Activated CD4-positive, CD25-positive, alpha-beta regulatory T cell treated with anti-CD3 and anti-CD28 coated beads, Interleukin-2, amount 50 U/mL, for 16 hours (primary cell): ENCODE measurements around the gene GNPTG.

Experiments used
- DNase-seq: peaks from one replicate; pipeline ENCODE4 v3.0.0-alpha.2; 2020; ENCODE audit warnings: low read depth, low spot score

GNPTG gene

GRCh38 chr16:1351582-1352362, at the start of gene GNPTG, which contains the start of gene TSR3:
GNPTG (plus strand) TSS chr16:1351931; CDS start chr16:1351966, 35 bp downstream.
TSR3 (minus strand) TSS chr16:1351878; CDS start chr16:1351804, 74 bp downstream.
- peak; percentile 68 for DNase-seq

GRCh38 chr16:1305823-1306222, 45.9 kb upstream of the GNPTG start:
- DNase-seq = no peak

GRCh38 chr16:1306334-1306733, 45.4 kb upstream of the GNPTG start:
- no peak for DNase-seq

GRCh38 chr16:1308036-1308976, 43.4 kb upstream of the GNPTG start:
- DNase-seq = no peak

GRCh38 chr16:1308977-1309885, 42.5 kb upstream of the GNPTG start, which contains the start of gene UBE2I:
UBE2I (plus strand) TSS chr16:1309636; CDS start chr16:1314031, 4,395 bp downstream.
- peak; percentile 96 for DNase-seq

- DNase-seq = peak; percentile 24
These were observed 41.6 kb upstream of the GNPTG start for GRCh38 chr16:1309888-1310831.

GRCh38 chr16:1310832-1311200, 40.9 kb upstream of the GNPTG start:
- DNase-seq = no peak

GRCh38 chr16:1311212-1311737, 40.5 kb upstream of the GNPTG start:
- DNase-seq = no peak

- no peak for DNase-seq
These were observed 39.8 kb upstream of the GNPTG start for GRCh38 chr16:1311738-1312466.

GRCh38 chr16:1312467-1312816, 39.3 kb upstream of the GNPTG start:
- no peak for DNase-seq

- DNase-seq = no peak
These were observed 38.8 kb upstream of the GNPTG start for GRCh38 chr16:1312903-1313302.

- no peak for DNase-seq
These were observed 37.9 kb upstream of the GNPTG start for GRCh38 chr16:1313721-1314369.

- DNase-seq = no peak
These were observed 37.2 kb upstream of the GNPTG start for GRCh38 chr16:1314399-1315068.

- DNase-seq = no peak
These were observed 36.4 kb upstream of the GNPTG start for GRCh38 chr16:1315081-1316032.

GRCh38 chr16:1316033-1316405, 35.7 kb upstream of the GNPTG start:
- DNase-seq = no peak

- DNase-seq = no peak
These were observed 34.1 kb upstream of the GNPTG start for GRCh38 chr16:1317479-1318267.

- no peak for DNase-seq
These were observed 33.5 kb upstream of the GNPTG start for GRCh38 chr16:1318268-1318545.
